ENCODE results near the gene ABCA2. TPM values are rescaled to one million over a fixed set of nuclear protein-coding genes. Genes with fewer than 3 reads are reported as not detected.

ABCA2 gene
- total RNA-seq, 1 donor from 2014 or later: 7.6 TPM

- no peak for TF ChIP-seq CTCF (conservative IDR thresholded peaks at IDR 0.05; ENCODE audit: low read depth, low read length)
- DNase-seq (ENCODE audit: low read depth): no peak
- peak within 1 kb of the TSS; percentile 54 for H3K4me3 ChIP-seq (ENCODE audit: low read depth, low read length)
Observed at GRCh38 chr9:136977223-136977622, 50.8 kb downstream of the ABCA2 start, which contains the start of gene PTGDS. Gene PTGDS, plus strand, starts transcription at chr9:136977504. Its CDS starts 75 bp downstream, at chr9:136977579.

GRCh38 chr9:136975644-136976043 is 52.4 kb downstream of the ABCA2 start:
- no peak for TF ChIP-seq CTCF (conservative IDR thresholded peaks at IDR 0.05; ENCODE audit: low read depth, low read length)
- DNase-seq (ENCODE audit: low read depth): no peak
- H3K4me3 ChIP-seq (ENCODE audit: low read depth, low read length): no peak overlapping the region

GRCh38 chr9:136974817-136975535 is 53.1 kb downstream of the ABCA2 start:
- DNase-seq (ENCODE audit: low read depth): no peak
- TF ChIP-seq CTCF (conservative IDR thresholded peaks at IDR 0.05; ENCODE audit: low read depth, low read length): no peak
- H3K4me3 ChIP-seq (ENCODE audit: low read depth, low read length): no peak overlapping the region

GRCh38 chr9:136973618-136974617 is 54.1 kb downstream of the ABCA2 start:
- DNase-seq (ENCODE audit: low read depth): no peak
- no peak for TF ChIP-seq CTCF (conservative IDR thresholded peaks at IDR 0.05; ENCODE audit: low read depth, low read length)
- H3K4me3 ChIP-seq (ENCODE audit: low read depth, low read length): no peak overlapping the region

GRCh38 chr9:136972743-136973142 is 55.3 kb downstream of the ABCA2 start:
- no peak overlapping the region for H3K4me3 ChIP-seq (ENCODE audit: low read depth, low read length)
- TF ChIP-seq CTCF (conservative IDR thresholded peaks at IDR 0.05; ENCODE audit: low read depth, low read length): no peak
- no peak for DNase-seq (ENCODE audit: low read depth)

GRCh38 chr9:136972335-136972734 is 55.7 kb downstream of the ABCA2 start:
- DNase-seq (ENCODE audit: low read depth): no peak
- no peak for TF ChIP-seq CTCF (conservative IDR thresholded peaks at IDR 0.05; ENCODE audit: low read depth, low read length)

More at GRCh38 chr9:136972335-136972734, 55.7 kb downstream of the ABCA2 start:
- H3K4me3 ChIP-seq (ENCODE audit: low read depth, low read length): no peak overlapping the region

Data from epithelial cell of proximal tubule (primary cell).